Measurements from ENCODE around the gene FRMPD4.

Gene FRMPD4

DNA sequence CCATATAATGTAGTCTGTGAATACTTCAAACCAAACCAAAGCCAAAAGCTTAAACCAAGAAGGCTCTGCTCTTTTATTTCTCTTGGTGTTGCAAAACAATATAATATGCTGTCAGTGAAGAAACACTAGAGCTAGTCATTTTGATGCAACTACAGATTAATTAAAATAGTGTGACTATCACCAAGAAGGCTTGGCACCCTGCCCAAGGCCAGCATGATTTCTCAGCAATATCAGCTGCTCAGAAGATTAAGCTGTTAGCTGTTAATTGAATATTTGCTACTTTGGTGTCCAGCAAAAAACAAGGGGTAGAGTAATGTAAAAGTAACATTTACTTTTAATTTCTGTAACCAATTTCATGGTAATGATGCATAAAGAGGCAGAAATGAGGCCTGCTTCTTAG is 548.1 kb downstream of the FRMPD4 start:
- DNase-seq, result no peak

DNA sequence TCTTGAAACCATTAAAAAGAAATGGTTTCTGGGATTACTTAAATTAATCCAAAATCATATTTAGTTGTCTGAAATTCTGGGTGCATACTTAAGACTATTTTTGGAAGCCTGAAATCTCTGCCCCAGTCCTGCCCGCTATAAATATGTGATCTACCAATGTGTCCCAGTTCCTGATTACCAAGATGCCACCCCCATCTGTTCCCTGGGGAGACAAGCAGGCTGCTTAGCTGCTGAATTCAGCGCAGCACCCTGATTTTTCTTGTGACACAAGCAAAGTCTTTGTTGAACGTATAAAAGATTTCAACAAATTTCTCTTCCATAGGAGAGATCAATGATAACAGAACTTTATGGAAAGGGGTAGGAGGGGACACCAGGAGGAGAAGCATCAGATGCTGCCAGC is 552.4 kb downstream of the FRMPD4 start:
- DNase-seq, result no peak

DNA sequence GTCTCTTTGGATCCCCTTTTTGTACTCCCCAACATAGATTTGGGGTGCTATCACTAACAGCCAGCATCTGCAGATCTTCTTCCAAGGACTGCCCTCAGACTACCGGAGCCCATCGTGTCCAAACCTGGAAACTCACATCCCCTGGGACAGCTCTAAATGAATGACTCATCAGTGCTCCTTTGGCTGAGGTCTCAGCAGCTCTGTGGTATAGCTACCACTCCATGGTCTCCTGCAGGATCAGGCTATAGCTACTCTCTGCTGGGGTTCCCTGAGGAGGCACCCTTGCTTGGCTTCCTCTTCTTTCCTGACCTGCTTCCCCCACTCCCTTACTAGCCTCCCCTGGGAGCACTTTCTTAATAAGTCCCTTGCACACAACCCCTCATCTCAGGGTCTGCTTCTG is 555.5 kb downstream of the FRMPD4 start:
- DNase-seq, result no peak

DNA sequence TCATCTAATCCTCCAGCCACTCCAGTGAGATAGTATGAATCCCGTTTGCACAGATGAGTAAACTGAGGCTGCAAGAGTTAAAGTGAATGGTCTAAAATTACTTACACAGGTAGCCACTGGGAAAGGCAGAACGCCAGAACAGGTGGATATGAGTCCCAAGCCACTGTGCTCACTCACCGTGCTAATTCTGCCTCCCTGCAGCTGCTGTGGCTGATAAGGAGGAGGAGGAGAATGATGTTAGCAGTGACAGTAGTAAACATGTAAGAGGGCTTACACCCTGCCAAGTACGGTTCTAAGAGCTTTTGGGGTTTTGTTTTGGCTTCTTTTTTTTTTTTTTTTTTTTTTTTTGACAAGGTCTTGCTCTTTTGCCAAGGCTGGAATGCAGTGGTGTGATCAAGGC is 562.5 kb downstream of the FRMPD4 start:
- DNase-seq, result no peak

DNA sequence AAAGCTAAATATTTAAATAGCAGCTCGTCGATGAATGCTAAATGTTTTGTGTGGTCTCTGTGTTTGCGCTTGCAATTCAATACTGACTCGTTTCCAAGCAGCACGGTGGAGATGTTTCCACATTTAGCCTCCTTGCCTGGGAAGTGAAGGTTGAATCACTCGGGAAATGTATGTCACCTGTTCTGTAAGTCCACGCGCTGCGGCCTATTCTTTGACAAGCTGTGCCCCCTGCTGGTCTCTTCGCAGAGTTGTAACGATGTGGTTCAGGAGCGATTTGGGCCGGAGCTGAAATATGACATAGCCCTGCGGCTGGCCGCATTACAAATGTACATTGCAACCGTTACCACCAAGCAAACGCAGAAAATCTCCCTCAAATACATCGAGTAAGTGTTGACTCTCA is 563.4 kb downstream of the FRMPD4 start:
- no peak for DNase-seq

DNA sequence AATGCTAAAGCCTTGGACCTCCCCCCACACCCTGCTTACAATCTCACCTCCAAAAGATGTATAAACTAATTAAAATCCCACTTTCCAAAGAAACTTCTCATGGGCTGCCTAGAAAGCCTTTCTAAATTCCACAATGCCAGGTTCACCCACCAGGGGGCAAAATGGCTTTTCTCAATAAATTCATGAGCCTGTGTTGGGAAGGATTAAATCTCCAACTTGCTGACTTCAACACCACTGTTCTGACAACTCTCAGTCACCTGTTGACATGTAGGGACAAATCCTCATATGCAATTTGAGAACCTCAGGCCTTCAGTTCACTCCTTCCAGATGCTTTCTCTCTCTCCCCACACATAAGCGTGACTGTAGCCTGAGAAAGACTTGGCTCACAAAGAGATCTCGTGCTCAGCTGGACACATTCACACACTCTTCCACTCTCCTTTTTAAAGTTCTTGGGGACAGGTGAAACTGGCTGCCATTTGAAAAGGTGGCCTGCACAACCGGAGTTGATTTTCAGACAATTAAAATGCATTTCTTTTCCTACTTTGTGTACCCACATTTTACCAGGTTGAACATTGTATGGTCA is 564.3 kb downstream of the FRMPD4 start:
- DNase-seq, result no peak

DNA sequence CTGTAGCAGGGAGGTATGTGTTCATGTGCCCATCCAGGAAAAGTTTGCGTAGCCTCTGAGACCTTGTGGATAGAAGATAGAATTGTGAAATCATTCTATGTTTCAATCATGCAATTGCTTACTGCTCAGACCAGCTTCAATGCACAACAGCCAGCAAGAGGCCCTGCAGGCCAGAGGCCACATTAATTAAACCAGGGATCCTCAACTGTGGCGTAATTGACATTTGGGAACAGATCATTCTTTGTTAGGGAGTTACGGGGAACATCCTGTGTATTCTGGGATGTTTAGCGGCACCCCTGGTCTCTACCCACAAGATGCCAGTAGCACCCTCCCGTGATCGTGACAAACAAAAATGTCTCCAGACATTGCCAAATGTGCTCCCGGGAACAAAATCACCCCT is 566.4 kb downstream of the FRMPD4 start:
- no peak for DNase-seq

DNA sequence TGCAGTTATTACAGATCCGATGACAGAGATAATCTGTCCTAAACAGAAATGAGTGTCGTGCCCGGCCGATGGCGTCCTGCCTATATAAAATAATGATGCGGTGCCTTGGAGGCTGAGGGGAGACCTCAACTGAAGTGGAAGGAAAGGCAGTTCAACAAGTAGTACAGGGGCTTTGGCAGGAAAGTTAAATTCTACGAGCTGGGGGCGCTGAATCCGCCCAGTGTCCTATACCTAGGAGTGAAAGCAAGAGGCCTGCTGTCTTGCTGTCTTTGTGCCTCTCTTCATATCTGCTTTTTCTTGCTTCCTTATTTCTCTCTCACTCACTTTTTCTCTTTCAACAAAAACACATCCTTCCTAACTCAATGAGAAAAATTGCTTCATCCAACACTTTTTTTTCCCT is 570.8 kb downstream of the FRMPD4 start:
- DNase-seq, result no peak

DNA sequence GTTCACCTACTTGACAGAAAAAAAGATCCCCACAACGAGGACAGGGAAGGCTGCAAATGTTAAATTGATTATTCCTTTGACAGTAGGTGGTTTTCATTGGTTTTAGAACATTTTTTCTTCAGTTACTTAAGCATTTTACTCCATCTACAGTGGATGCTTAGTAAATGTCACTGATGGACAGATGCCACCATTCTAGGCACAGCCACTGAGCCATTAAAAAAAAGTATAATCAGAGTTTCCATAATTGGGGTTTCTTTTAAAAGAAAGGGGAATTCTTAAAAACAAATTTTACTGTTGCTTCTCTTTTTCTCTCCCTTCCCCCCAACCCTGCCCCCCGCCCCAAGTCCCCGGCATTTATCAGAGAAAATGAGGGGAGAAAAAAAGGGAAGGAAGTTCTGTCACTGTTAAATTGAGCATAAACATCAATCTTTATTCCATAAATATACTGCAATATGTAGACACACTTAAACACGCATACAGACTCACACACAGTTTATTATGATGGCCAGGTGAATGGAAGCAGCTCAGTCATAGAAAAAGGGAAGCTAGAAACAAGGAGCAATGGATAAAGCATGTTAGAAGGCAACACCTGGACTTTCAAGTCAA is 573.3 kb downstream of the FRMPD4 start:
- DNase-seq, result no peak

DNA sequence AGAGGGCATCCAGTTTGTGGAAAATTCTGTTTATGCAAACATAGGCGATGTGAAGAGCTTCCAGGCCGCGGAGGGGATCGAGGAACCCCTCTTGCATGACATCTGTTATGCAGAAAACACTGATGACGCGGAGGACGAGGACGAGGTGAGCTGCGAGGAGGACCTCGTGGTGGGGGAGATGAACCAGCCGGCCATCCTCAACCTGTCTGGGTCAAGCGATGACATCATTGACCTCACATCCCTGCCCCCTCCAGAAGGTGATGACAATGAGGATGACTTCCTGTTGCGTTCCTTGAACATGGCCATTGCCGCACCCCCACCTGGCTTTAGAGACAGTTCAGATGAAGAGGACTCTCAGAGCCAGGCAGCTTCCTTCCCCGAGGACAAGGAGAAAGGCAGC is 578.3 kb downstream of the FRMPD4 start:
- DNase-seq, result no peak

DNA sequence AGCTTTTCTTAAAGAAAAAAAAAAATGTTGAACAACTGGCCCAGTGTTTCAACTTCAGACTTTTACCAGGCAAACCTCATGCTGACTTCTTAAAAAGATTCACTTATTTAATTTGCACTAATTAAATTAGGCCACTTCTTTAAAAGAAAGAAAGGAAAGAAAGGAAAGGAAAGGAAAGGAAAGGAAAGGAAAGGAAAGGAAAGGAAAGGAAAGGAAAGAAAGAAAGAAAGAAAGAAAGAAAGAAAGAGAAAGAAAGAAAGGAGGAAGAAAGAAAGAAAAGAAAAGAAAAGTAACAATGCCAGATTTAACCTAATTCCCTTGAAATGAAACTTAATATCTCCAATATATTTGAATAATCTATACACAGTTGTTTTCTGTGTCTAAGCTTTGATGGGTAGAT is 581.6 kb downstream of the FRMPD4 start:
- DNase-seq, result no peak

DNA sequence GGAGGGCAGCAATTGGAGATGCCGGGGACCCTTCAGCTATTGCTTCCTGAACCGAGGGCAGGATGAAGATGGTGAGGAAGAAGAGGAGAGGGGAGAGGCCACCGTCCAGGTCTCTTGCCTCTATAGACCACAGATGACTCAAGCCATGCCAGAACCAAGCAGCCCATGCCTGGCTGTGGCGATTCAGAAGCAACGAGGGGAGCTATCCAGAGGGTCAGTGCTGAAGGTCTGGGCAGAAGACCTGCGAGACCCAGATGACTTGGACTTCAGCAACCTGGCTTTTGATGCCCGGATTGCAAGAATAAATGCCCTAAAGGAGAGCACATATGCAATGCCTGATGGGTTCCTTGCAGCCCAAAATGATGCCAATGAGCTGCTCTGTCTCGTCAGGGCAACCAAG is 582.8 kb downstream of the FRMPD4 start:
- no peak for DNase-seq

DNA sequence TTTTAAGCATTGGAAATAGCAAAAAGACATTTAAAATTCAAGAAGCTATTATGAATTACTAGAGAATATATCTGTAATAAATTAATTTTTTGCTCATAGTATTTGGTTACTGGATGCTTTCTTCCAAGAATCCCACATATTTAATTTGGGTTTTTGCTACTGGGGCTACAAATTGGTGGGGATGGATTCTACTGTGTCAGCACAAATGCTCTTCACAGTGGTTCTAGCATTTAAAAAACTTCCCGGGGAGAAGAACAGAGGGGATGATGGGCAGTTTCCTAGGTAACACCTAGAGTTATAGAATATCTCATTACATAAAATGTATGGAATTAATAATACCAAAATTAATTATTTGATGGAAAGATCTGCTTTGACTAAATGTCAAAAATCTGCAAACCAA is 584.0 kb downstream of the FRMPD4 start:
- DNase-seq, result no peak

DNA sequence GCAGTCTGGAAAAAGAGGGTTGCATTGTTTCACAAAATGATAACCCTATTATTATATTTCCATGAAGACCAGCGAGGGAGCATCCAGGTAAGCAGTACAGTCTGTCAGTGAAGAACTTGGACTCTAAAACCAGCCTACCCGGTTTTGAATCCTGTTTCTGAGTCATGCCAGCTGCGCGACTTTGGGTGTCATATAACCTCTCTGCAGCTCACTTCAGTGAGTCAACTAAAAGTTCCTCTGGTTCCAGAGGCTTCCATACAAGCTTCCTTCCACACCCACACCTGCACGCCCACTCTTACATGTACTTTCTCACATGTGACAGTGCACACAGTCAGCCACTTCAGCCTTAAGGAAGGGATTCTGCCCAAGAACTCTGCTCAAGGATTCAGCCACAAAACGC is 603.1 kb downstream of the FRMPD4 start:
- no peak for DNase-seq

DNA sequence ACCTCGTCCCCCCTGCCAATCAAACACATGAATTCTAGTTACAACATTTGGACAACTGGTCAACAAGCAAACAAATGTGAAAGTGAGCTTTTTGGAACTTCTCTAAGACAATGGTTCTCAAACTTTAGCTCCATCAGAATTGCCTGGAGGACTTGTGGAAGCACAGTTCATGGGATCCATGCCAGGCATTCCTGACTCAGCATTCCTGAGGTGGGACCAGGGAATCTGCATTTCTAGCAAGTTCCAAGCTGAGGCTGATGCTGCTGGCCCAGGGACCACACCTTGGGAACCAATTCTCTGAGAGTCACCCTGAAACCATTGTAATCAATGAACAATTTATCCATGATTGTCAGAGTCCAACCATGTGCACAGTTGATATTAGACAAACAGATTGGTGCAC is 609.2 kb downstream of the FRMPD4 start:
- DNase-seq, result no peak

DNA sequence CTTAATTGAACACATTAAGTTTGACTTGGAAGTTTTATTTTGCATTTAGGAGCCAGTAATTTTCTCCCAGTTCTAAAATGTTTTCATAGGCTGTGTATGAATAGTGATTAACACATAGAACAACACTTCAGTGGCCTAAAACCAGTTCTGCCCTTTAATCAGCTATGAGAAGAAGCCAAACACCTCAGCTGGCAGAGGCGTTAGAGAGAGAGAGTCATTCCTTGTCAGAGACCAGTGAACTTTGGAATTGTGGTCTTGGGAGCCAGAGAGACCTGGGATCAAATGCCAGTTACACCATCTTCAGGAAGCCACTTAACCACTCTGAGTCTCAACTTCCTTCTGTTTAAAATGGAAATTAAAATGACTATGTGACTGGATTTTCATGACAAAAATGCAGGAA is 613.6 kb downstream of the FRMPD4 start:
- DNase-seq, result no peak

DNA sequence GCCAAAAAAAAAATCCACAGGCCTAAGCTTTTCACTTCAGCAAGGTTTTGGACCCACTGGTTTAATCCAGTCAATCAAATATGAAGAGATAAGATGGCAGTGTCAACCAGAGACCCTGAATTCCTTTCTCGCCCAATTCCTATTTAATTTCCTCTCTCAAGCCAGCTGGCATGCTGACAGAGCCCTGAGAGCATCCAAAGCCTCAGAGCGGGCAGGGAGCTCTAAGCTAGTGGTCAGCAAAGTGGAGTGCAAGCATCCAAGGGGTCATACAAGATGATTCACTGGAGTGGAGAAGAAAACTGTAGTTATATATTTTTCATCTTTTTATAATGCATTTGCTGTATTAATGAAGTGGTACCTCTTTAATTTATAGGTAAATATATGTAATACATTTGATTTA is 615.1 kb downstream of the FRMPD4 start:
- no peak for DNase-seq

DNA sequence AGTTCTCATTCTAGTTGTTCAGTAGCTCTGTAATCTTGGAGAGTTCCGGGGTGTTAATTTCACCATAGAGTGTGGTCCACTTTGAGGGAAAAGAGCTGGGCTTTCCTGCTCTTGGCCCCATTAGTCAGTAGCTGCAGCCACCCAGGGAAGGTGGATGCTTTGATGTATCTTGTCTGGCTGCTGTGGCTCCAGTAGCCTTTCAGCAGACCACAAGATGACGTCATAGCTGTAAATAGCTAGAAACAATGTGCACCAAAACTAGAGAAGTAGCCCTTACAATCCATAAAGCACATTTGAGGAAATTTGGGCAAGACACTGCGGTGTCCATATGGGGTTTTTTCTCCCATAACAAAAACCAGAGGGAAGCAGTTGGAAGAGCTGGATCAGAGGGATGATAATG is 620.0 kb downstream of the FRMPD4 start:
- no peak for DNase-seq

DNA sequence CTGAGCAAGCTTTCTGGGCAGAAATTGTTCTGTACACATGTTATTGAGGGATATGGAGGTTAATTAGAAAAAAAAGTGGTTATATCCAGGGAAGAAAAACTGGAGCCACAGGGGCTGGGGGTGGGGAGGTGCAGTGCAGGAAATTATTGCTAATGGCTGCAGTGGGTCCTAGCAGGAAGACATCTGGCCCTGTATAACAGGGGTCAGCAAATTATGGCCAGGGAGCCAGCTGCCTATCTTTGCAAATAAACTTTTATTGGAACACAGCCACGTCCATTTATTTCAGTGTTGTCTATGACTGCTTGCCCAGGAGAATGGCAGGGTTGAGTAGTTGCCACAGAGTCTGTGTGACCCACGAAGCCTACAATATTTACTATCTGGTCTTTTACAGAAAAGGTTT is 629.6 kb downstream of the FRMPD4 start:
- no peak for DNase-seq

DNA sequence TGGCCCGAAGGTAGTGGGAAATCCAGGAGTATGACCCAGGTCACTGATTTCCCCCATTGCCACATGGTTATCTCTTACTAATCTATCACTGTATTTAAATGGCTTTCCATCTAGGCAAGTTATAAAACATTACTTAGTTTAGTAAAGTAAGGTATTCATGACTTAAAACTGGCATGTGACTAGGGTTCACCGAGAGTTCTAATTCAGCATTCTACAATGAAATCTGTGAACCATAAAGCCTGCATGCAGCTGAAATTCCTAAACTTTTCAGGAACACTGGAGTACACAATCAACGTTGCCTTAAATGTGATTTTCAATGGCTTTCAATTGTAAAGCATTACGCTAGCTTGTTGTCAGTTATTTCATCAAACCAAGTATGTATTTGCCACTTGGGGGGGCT is 630.2 kb downstream of the FRMPD4 start:
- DNase-seq, result no peak

DNA sequence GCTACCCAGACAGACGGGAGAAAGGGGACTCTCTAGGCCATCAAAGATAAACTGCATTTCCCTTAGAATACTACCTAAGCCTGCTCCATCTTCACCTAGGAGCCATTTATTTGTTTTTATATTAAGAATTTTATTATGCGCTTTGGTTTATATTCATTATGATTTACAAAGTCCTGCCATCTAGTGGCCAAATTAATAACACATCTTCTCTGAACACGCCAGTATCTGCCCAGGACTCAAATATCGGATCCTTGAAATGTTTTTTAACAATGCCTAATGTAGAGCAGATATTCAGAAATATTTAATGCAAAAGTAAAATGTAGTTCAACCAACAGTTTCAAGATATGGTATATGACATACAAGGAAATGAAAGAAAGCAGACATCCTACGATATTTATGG is 632.2 kb downstream of the FRMPD4 start:
- DNase-seq, result peak; percentile 0

DNA sequence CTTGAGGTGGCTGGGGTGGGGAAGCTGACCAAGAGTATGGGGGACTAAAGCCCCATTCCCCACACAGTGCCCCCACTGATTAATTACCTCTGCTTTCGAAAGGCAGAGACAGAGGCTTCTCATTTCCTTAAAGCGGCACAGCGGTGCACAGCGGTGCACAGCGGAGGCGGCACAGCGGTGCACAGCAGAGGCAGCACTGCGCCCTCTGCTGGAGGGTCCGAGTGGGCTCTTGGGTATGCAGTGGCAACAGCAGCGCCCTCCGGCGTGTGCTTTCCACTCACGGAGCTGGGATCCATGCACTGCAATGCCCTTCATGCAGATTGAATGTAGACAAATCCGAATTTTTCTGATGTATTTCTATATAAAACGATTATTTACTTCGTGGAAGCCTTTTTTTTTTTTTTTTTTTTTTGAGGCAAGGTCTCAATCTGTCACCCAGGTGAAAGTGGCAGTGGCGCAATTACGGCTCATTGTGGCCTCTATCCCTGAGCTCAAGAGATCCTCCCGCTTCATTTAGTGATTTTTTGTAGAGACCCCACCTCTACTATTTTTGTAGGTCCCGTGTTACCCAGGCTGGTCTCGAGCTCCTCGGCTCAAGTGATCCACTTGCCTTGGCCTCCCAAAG is 633.3 kb downstream of the FRMPD4 start:
- DNase-seq, result peak; percentile 60

Measured in KG1 (cell line).